HG02610 (cell line): ENCODE results near the gene PRRT1.
A peak's percentile ranks its signal among the peaks of the same experiment; 100 is the strongest.
"Not testable (repeated sequence)": the region's sequence is repeated elsewhere in the genome, so short reads cannot be mapped to it uniquely, and the experiment has no call there.

Source experiments
- ATAC-seq: cut with Tn5 transposase; IDR thresholded peaks from one replicate; pipeline ENCODE4 v1.9.1; 2021; ENCODE audit warnings: mild to moderate bottlenecking, moderate library complexity; ENCODE audit not compliant: unreplicated experiment

The PRRT1 gene

GRCh38 chr6:32188381-32189068 lies 36.8 kb upstream of the PRRT1 start:
- ATAC-seq = no peak

DNA sequence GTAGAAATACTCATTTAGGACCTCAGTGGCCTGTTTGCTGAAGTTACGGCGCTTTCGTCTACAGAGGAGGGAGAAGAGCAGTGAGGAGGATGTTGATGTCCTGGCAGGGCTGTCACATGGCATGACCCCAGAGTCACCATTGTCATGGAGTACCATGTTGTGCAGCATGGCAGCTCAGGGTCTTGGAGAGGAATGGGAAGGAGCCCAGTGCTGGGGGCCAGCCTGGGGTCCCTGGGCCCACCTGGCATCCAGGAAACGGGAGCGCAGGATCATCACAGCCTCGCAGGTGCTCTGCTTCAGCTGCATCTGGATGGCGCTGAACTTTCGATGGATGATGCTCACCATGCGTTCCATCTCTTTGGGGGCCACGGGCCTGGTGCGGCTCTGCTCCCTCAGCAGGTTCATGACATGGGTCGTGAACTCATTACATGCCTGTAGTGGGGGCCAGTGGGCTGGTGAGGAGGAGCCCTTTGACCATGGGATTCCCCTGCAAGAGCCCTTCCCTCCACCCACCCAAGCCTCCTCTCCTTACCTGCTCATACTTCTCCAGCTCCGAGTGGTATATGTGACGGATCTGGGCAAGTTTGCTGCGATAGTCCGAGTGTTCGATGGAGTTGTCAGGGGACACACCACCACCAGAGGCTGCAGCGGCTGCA lies 36.1 kb upstream of the PRRT1 start:
- not testable (repeated sequence) for ATAC-seq

DNA sequence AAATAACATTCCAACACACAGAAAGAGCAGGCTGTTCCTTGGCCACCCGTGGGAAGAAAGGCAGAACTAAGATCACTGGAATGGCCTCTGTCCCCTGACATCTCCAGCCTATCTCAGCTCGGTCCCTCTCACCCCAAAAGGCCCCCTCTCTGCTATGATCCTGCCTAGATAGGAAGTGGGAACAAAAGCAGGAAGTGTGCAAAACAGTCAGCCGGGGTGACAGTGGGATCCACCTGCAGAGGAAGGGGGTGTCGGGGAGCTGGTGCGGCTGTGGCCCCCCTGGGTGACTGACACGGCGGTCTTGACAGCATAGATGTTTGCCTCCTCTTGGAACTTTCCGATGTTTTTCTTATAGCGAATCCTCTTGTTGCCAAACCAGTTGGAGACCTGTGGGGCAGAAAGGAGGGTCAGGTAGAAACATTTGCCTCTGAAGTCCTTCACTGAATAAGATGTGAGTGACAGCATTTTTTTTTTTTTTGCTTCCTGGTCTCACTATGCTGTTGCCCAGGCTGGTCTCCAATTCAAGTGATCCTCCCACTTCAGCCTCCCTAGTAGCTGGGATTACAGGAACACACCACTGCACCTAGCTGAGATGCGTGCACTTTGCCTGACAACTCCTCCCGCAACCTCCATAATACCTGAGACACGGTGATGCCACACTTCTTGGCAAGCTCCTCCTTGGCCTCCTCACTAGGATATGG lies 35.4 kb upstream of the PRRT1 start:
- no peak for ATAC-seq

DNA sequence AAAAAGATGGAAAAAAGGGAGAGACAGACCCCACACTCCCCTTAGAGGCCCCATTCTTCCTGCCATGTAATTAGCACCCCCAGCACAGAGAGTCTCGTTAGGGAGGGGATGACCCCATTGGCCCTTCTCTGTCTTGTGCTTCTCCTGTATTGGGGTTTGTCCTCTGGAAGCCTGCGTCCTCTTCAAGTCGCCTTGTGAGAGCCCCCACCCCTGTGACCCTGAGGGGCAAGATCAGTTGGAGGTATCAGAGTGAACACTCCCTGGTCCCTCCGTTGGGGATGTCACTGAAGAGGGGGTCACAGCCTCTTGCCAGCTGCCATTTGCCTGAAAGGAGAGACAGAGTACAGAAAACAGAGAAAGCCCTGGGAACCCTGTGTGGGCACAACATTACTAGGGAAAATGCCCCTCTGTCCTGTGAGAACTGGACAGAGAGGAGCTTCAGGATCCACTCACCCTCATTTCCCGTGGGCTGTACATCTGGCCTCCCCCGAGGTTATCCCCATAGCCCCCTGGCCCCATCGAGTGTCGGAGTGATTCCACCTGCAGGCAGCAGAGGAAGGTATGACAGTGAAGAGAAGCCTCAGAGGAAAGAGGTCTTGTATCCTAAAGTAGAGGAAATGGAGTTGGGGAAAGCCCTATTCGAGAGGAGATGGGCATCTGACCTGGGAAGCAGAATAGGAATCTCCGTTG lies 34.6 kb upstream of the PRRT1 start:
- not testable (repeated sequence) for ATAC-seq

GRCh38 chr6:32185681-32186131 lies 34.0 kb upstream of the PRRT1 start:
- ATAC-seq = not testable (repeated sequence)

GRCh38 chr6:32184084-32184640 lies 32.4 kb upstream of the PRRT1 start, which contains the start of gene AGER:
TSS of gene AGER (minus strand) at chr6:32184253. CDS start at chr6:32184222, 31 bp downstream.
- no peak for ATAC-seq

DNA sequence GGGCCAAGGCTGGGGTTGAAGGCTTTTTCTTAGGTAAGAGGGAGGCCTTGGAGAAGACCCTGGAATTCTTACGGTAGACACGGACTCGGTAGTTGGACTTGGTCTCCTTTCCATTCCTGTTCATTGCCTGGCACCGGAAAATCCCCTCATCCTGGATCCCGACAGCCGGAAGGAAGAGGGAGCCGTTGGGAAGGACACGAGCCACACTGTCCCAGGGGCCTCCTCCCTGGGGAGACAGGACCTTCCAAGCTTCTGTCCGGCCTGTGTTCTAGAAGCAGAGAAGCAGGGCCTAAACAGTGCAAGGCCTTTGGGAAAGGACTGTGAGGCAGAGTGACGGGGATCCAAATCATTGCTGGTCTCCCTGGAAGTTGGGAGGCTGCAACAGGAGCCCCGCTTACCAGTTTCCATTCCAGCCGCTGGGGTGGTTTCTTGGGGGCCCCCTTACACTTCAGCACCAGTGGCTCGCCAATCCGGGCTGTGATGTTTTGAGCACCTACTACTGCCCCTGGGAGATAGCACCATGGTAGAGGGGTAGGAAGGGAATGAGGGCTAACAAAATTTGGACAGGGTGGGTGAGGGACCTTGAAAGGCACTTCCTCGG lies 31.8 kb upstream of the PRRT1 start:
- ATAC-seq = no peak

- ATAC-seq = no peak
Observed at GRCh38 chr6:32183030-32183429, 31.3 kb upstream of the PRRT1 start.

DNA sequence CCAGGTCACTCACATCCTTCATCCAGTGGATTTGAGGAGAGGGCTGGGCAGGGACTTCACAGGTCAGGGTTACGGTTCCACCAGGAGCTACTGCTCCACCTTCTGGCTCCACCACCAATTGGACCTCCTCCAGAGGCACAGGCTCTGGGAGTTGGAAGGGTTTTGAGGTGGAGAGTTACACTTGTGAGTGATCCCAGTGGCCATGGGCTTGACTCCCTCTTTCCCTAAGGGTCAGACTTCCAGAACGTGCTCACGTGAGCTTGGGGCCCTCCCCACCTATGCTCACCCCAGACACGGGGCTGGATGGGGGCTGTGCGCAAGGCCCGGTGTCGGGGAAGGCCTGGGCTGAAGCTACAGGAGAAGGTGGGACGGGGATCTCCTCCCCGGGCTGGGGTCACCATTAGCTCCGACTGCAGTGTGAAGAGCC lies 30.8 kb upstream of the PRRT1 start:
- ATAC-seq = no peak

DNA sequence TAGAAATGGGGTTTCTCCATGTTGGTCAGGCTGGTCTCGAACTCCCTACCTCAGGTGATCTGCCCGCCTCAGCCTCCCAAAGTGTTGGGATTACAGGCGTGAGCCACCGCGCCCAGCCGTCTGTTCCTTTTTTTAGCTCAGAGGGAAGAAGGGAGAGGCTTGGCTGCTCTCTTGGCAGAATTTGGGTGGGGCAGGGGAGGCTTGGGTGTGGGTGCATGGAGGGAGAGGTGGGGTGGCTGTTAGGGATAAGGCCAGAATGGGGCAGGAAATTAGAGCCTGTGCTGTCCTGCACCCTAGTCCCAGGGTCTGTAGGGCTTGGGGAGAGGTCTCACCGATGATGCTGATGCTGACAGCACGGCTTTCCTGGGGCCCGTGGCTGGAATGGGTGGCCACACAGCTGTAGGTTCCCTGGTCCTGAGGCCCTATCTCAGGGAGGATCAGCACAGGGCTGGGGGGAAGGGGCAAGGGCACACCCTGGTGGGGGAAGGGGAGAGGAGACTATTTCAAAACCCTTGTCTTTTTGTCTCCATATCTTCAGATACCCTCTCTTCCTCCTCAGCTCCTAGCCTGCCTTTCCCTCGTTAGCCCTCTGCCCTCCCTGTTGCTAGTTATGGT lies 30.3 kb upstream of the PRRT1 start:
- ATAC-seq = no peak

GRCh38 chr6:32181148-32181702 lies 29.5 kb upstream of the PRRT1 start:
- ATAC-seq = no peak

- no peak for ATAC-seq
Observed at GRCh38 chr6:32179766-32180405, 28.1 kb upstream of the PRRT1 start.

- ATAC-seq = no peak
Observed at GRCh38 chr6:32178547-32179440, 27.1 kb upstream of the PRRT1 start.

DNA sequence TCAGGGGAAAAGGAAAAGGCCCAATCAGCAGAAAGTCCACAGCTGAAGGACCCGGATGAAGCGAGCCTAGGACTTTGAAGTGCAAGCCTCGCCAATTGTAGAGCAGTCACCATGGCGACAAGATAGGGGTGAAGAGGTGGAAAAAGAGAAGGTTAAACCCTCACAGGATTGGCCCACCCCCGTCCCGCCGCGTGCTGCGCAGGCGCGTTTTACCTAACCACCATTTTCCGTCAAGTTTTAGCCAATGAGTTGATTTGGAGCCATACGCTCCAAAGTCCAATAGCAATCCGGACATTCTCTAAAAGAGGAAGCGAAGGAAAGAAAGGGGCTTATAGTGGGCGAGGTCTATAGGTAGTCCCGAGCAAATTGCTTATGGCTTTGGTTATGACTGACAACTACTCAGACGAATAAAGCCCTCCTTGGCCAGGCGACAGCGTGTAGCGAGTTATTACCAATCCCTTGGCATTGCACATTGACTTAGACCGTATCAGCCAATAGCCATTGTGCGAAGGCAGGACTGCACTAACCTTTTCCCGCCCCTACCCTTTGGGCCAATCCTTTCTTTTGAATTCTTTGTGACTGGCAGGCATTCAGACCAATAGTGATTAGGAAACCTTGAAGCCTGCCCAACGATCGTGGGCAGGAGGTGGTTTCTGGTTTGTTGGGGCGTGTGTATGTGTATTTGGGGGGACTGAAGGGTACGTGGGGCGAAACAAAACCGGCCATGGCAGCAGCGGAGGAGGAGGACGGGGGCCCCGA lies 26.2 kb upstream of the PRRT1 start, which contains the start of gene RNF5:
Gene RNF5, plus strand, starts transcription at position 618 of the 759 bp plus-strand sequence. Its CDS starts 107 bp downstream, at position 725.
- ATAC-seq = peak; percentile 82

DNA sequence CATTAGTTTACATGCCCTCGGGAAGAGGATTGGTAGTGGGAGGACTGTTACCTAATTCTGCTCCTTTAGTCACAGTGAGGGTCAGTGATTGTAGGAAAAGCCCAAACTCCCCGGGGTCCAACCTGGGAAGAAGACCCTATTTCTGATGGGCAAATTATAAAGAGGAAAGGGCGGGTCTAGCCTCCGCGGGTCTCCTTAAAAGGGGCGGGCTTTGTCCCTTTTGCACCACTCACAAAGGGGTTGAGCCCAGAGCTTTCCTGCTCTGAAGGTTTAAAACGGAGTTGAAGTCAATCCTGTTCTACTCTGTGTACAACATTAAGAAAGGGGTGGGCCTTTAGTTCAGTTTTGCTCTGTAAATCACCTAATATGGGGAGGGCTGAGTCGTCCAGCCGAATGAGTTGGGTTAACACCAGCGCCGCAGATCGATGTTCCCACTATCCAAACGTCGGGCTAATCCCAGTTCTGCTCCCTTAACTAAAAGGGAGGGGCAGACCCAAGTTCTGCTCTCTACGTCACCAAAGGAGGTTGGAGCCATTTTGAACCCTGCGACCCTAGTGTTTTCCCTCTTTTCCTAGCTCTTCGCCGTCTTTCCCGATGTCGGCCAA lies 25.5 kb upstream of the PRRT1 start:
- ATAC-seq = no peak

DNA sequence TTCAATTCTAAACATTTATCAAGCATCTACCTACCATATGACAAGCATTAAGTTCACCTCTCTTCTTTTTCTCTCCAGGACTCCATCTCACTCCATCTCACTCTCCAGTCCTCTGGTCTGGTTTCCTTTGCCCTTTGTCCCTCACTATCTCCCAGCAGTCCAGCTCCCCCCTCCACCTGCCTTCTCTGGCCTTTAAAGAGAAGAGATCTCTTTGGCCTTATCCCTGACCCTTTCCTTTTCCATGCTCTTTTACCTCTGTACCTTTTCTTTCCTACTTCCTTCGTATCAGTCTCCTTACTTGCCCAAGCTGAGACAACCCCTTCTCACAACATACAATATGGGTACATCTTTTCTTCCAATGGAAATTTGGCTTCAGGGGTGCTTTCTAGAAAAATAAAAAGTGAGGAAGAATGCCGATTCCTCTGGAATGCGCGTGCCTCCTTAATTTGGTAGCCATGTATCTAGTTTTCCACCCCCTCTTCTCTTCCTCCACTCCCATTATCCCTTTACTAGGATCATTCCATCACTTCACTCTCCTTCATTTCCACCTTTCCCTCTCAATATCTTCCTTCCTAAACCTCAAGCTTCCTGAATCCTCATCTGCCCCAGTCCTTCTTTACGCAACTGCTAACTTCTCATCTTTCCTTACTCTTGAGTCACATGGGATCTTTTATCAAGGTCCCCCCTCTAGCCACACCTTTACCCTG lies 24.9 kb upstream of the PRRT1 start:
- no peak for ATAC-seq
